NCI-H1930 (cell line): ENCODE data around the gene ZSCAN30.

ENCODE experiments used
- DNase-seq, 2 experiments: peaks; one replicate each; lab custom pipeline; 2025; lab: John Stamatoyannopoulos, UW

Gene ZSCAN30

DNA sequence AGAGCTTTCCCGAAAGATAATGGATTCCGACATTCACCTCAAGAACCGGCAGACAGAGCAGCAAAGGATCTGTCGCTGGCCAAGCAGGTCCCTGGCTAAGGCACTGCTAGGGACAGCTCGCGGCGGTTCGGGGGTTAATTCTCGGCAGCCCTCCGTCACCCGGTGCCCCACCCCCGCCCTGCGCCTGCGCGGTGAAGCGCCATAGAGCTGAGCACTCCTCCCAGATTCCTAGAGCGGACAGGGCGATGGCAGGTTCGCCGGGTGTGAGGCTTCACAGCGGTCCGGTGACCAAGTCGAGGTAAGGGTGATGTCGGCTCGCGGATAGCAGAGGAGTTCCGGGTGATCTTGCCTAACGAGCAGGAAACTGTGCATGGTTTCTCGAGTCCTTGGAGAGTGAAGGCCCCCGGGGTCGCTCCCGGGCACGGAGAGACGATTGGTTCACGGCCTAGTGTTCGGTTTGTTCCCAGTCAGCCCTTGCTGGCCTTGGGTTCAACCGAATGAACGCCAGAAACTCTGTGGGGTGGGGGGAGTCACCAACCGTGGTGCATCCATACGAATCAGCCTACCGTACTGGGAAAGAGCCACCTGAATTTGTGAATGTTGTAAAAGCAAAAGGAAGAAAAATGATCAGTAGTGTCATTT is at the start of gene ZSCAN30:
ZSCAN30 (minus strand) TSS at position 136 of the 642 bp plus-strand sequence. CDS start 25,877 bp downstream, outside the sequence.
- DNase-seq, result peak; percentile 94 to 95

DNA sequence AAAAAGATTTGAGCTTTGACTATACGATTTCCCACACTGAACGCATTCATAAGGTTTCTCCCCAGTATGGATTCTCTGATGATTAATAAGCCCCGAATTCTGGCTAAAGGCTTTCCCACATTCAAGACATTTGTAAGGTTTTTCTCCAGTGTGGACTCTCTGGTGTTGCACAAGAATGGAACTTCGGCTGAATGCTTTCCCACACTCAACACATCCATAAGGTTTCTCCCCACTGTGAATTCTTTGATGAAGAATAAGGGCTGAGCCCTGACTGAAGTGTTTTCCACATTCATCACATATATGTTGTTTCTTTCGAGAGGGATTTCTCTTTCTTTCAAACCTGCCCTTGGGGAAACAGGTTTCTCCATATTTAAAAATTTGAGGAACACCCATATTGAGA is 47.3 kb upstream of the ZSCAN30 start:
- DNase-seq, result no peak

DNA sequence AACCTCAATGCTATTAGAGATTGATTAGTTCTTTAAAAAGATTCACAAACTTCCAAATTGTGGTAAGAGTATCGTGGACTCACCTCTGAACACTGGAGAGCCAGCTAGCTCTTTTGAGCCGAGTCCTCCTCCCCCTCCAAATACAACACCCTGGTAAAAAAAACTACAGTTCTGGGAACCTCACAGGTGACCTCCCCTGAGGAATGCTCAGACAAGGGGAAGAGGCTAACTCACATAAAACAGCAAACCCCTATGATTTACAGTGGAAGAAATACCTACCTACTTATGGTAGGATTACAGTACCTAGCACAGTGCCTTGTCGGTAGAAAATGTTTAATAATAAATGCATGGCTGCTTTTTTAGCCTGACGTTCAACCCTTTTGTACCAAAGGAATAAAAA is 45.8 kb upstream of the ZSCAN30 start:
- DNase-seq, result no peak

DNA sequence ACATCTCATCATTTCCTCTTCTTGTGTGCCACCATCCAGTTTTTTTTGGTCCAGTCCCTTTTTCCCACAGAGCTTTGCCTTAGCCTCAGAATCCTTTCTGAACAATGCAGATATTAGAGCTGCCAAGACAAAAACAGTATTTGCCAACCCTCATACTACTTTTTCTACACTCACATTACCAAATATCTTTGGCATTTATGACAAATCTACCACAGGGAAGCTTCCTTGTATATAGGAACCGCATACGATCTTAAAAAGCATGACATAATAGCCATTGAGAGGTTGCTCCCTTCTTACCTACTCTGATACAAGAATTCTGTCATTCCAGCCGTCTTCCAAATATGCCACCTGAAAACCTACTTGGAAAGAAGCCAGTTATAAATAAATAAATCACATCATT is 44.8 kb upstream of the ZSCAN30 start:
- DNase-seq, result no peak

DNA sequence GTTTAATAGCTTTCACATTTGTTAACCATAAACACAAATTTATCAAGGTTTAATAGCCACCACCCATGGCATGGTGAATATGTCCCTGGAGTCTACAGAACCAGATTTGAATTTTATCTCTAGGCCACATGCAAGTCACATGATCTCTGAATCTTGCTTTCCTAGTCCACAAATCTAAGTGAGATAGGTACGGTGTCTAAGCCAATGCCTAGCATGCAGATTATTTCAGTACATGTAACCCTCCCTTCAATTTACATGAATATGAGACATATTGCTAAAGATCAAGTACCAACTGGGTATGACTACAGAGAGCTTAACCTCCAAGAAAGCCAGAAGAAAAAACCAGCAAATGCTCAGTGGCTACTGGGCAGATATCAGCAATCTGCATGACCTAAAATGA is 44.2 kb upstream of the ZSCAN30 start:
- DNase-seq, result no peak

DNA sequence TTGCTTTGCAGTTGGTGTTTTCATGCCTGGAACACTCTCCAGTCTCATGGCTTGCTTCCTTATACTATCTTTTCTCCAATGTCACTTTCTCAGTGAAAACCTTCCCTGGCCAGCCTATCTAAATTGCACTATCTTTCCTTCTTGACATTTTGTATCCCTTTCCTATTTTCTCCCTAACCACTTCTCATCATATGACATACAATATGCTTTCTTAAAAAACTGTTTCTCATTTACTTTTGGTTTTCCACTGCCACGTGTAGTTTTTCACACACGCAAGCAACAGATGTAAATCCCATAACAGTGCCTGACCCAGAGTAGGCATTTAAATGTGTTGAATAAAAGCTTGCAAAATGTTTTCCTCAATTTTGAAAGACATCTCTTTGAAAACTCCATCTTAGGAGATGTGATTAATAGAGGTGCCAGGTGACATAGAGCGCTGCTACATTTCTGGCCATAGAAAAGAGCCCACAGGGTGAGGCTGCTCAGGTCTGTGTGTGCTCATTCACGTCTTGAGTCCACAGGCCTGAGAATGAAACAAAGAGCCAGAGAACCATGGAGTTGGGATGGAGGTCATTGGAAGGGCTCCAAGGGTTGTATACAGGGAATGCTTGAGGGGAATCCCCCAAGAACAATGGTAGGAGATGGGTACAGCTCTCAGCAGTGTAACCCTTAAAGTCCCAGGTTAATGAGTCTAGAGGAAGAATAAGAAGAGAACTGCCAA is 41.5 kb upstream of the ZSCAN30 start:
- DNase-seq, result no peak

DNA sequence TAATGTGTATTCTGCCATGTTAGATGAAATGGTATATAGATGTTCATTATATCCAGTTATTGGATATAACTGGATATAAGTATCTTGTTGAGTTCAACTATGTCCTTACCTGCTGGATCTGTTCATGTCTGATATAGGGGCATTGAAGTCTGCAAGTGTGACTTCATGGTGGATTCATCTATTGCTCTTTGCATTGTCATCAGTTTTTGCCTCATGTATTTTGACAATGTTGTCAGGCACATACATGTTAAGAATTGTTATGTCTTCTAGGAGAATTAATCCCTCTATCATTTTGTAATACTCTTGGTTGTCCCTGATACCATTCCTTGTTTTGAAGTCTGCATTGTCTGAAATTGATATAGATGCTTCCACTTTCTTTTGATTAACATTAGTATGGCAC is 38.8 kb upstream of the ZSCAN30 start:
- no peak for DNase-seq

DNA sequence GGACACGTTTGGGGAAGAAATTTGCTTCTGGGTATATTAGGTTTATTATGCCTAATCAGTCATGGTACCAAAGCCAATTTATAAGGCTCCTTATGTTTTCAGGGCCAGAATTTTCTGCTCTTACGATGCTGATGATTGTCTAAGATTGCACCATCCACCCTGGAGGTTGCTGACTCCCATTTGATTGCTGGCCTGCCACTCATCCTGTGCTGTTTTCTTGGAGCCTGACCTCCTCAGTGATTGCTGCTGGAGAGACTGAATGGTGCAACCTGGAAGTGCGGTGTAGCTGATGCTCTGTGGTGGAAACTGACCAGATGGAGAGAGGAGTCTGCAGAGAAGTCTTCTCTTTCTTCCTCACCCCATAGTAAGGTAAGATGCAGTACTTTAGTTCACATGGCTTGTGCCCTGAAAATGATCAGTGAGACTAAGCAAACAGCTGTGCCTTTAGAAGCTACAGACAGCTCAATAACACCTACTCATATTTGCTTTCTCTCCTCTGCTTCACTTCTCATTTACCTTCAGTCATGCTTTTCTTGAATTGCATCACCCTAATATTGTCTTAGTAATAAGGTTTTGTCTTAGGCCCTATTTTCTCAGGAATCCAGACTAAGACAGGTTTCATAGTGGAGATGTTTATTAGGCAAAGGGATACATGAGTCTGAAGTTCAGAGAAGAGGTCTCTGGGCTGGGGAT is 36.8 kb upstream of the ZSCAN30 start:
- DNase-seq, result no peak

DNA sequence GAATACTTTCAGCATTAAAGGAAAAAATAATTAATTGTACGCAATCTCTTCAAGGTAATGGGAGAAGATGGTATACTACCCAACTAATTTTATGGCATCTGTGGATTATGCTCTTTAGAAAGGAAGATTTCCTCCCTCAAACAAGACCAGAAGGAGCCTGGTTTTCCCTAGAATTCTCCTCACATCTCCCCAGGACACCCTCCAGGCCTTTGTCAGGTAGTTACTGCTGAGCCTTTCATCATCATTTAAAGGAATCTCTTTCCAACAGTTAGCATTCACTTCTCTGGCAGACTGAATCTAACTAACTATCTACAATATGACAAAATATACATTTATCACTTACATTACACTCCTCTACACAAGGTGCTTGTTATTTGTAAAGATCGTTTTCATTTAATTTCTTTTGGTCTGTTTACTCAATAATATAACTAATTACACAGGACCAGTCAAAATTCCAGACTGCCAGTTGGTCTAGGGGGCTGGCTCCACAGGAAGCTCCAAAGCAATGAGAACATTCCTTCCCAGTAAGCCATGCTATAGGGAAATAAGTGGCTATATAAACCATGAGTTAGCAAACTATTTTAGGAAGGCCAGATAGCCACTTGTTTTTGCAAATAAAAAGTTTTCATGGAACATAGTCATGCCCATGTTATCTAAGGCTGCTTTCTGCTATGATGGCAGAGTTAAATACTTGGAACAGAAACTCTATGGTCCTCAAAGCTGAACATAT is 35.1 kb upstream of the ZSCAN30 start:
- no peak for DNase-seq

DNA sequence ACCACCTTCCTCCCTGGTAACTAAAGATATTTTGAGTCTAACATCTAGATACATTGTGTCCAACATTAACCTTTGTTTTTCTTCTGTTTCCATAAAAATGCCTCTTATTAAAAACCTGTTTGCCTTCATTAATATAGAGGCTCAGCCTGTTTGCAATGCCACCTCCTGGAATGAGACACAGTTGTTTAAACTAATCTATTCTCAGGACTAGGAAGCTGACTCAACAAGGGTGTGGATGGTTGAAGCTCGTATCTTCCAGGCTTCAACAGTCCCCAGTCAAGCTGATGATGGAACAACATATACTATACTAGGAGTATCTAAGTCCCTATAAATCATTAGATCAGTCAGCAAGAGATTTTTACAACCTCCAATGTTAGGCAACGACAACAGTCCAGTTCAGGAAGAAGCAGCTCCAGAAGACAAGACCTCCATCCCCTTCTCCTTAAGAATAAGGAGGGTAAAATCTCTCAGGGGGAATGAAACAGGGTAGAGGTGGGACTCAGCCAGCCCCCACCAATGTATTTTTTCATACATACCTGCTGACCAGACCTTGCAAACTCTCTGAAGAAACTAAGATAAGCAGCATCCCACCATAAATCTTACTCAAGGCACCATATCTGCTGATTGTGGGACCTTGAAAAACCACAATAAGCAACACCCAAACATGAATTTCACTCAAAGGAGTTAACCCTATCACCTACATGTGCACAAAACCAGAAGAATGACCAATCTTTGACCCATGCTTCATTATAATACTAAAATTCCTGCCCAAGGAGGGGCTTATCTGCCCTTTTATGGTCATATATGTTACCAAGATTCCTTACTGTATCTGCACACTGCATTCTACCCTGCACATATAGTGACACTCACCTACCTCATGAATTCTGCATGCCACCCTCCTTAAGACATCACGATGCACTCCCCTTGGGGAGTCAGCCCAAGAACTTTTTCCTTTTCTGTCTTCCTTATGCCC is 32.7 kb upstream of the ZSCAN30 start:
- no peak for DNase-seq

DNA sequence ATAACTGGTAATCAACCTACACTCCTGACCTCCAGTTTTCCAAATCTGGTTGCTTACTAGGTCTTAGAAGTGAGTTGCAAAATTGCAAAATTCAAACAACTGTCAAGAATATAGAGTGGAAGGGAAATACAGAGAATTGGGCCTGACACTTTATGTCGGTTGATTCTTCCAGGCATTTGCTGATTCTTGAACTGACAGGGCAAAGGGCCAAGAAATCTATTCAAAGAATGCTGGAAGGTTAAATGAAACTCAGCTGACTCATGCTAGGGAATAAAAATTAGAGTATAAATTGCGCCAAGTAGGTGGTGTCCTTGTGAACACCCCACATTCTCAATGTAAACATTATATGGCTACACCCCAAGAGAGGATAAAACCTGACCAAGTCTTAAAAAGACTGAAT is 21.5 kb upstream of the ZSCAN30 start:
- no peak for DNase-seq

DNA sequence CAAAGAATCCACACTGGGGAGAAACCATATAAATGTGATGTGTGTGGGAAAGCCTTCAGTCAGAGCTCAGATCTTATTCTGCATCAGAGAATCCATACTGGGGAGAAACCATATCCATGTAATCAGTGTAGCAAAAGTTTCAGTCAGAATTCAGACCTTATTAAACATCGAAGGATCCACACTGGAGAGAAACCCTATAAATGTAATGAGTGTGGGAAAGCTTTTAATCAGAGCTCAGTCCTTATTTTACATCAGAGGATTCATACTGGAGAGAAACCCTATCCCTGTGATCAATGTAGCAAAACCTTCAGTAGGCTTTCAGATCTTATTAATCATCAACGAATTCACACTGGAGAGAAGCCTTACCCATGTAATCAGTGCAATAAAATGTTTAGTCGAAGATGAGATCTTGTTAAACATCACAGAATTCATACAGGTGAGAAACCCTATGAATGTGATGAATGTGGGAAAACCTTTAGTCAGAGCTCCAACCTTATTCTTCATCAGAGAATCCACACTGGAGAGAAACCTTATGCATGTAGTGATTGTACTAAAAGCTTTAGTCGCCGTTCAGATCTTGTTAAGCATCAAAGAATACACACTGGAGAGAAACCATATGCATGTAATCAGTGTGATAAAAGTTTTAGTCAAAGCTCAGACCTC is 16.7 kb upstream of the ZSCAN30 start:
- no peak for DNase-seq

DNA sequence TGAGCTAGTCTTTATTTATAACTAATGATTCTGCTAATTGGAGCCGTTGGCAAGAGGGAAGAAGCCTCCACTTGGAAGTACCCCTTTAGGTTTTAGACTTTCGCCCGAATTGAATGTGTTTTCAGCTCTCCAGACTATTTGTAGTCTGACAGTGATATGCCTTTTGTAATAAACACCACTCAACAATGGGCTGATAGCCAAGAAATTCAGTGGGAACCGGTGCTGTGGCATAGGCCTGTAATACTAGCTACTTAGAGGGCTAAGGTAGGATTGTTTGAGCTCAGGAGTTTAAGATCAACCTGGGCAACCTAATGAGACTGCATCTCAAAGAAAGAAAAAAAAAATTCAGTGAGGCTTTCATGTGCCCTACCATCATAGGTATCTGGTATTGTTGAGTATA is 13.6 kb upstream of the ZSCAN30 start:
- no peak for DNase-seq

DNA sequence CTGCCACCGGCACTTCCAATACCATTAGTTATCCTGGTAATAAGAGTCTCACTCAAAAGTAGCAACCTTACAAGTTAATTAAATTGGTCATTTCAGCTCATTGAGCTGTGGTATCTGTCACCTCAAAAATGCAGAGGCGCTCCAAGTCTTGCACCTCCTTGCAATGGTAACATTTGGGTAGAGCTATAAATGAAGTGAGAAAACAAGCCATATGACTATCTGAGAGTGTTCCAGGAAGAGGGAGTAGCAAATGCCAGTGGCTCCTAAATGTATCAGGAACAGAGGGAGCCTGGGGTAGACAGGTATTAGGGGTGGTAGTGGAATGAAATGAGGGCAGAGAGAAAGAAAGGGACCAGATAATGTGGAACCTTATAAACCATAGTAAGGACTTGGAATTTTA is 6.0 kb upstream of the ZSCAN30 start:
- DNase-seq, result no peak

DNA sequence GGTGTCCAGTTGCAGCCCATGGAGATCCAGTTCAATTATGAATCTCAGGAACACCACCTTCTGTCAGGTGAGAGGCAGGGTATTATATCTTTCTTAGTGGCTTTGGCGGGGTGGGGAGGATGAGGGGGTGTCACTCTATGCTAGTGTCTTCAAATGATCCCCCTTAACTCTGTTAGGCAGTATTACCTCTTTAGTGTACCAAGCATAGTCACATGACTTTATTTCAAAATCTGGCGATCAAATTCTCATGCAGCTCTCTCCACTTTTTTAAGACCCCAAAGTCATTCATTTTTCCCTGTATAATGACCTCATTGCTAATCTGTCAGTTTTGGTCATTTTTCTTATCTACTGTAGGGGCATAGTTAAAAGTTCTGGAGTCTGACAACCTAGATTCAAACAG is 1.1 kb upstream of the ZSCAN30 start:
- no peak for DNase-seq

DNA sequence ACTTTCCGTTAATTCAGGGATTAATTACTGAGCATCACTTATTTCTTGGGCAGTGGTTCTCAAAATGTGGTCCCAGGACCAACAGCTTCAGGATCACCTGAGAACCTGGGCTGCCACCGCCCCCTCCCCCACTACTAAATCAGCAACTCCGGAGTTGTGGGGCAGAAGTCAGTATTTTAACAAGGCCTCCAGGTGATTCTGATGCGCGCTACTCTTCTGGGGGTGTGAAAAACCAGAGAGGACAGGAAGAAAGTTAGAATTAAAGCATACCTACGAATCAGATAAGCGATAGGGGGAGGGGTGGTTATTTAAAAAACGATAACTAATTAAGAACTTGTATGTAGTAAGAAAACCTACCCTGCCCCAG is 319 bp downstream of the ZSCAN30 start:
- peak in 1 of 2 experiments; percentile 2 for DNase-seq

DNA sequence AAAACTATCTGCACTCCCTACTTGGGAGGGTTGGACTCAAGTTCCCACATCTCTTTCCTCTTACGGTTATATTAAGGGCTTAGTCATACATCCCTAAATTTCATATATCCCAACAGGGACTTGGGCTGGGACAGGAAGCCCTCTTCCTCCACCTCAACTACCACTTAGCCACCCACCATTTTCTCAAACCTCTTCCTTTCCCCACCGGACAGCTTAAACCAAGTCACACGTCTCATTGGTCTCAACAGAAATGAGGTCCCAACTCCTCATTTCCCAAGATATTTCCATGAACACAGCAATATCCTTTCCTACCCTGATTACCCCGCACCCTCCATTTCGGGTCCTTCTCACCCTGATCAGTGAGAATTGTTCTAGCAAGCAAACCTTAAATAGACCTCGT is 736 bp downstream of the ZSCAN30 start:
- no peak for DNase-seq

DNA sequence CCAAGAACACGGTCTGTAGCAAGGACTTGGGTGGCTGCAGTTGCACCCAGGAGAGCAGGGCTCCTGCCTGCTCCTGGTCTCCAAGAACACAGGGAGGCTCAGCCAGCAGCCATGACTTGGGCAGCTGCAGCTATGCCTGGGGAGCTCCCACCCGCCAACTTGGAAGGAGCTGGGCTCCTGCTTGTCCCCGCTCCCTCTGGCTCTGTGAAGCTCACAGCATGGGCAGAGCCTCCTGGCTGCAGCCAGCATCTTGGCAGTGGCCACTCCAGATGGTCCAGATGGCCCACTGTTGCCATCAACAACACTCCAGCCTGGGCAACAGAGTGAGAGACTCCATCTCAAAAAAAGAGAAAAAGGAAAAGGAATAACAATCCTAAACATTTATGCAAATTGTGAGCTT is 5.2 kb downstream of the ZSCAN30 start:
- DNase-seq, result no peak

DNA sequence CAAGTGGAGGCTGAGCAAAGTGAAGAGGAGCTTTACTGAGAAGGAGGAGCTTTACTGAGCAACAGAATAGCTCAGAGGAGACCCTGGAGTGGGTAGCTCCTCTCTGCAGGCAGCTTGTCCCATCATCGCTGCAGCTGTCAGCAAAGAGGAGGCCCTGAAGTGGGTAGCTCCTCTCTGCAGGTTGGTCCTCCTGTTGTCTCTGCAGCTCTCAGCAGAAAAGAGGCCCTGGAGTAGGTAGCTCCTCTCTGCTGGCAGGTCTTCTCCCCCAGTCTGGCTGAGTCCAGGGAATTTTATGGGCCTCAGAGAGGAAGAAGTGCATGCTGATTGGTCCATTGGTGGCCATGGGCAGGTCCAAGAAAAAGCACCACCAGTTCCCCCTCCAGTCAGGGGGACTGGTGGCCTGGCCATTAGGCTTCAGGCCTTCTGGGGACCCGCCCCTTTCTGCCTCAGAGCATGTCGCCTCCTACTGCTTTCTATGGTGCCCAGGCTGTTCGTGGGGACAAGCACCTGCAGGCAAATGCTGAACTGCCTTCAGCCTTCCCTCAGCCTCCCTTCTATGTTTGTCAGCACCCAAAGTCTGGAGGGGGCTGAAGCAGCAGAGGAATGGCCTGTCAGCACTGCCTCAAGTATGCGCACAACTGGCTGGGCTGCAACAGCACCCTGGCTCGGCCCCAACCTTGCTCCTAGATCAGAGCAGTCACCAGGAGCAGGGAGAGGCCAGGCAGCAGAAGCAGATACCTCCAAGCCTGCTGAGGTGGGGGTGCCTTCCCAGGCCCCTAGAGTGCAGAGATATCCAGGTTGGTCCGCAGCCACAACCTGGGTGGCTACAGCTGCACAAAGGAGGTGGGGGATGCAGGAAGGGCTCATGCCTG is 5.9 kb downstream of the ZSCAN30 start:
- no peak for DNase-seq

DNA sequence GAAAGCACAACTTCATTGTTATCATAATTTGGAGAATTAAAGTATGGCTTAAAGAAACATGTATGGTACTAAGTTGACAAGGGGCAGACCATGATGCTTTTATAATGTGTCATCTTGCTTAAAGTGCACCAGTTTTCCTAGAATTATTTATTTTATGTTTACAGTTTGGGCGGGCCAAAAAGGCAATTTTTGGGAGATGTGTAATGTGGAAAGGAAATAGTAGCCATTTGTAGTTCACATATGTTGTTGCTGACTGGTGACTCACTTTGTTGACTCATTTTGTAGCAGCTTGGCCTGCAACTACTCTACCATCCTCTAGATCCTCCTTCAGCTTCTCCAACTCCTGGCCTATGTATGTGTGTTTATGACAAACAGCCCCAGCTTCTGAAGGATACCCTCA is 7.7 kb downstream of the ZSCAN30 start:
- DNase-seq, result no peak
